GM23248 (cell line): Measurements from ENCODE around the gene PLCB1.

Source experiments
- EZH2 ChIP-seq: fragments of 200-600 bp; sonication (generic); IDR thresholded peaks from 2 replicates; pipeline ENCODE4 v1.6.1; 2018; ENCODE audit warnings: antibody characterized with exemption, mild to moderate bottlenecking; ENCODE audit not compliant: insufficient read depth, poor library complexity, severe bottlenecking
- EZH2phosphoT487 ChIP-seq: fragments of 200-600 bp; sonication (generic); IDR thresholded peaks from 2 replicates; pipeline ENCODE4 v1.6.1; 2018; ENCODE audit warnings: antibody characterized with exemption, moderate library complexity, mild to moderate bottlenecking, low read depth; ENCODE audit not compliant: insufficient read depth

- TF ChIP-seq EZH2 (no peak), EZH2phosphoT487 (no peak)
Observed at GRCh38 chr20:8425802-8426201, 293.7 kb downstream of the PLCB1 start.
